ENCODE data around the gene FHOD3.

GRCh38 chr18:36780748-36781147 is 483.2 kb downstream of the FHOD3 start:
- TF ChIP-seq POLR2A (IDR thresholded peaks at IDR 0.05; ENCODE audit: low read depth, low read length) (no peak), POLR2AphosphoS5 (IDR thresholded peaks at IDR 0.05; ENCODE audit: low read depth, low read length) (no peak)

Measured in GM12892 (cell line).